Osteoblast (primary cell): ENCODE results near the gene NAA35. TPM values are rescaled to one million over a fixed set of nuclear protein-coding genes. Genes with fewer than 3 reads are reported as not detected.

Experiments
- DNase-seq: peaks from one replicate; pipeline ENCODE4 v3.0.0; 2011; ENCODE audit warnings: low spot score, mixed read lengths; ENCODE audit not compliant: insufficient read length; ENCODE audit errors: missing footprints
- H2AFZ ChIP-seq: 2 replicates; pipeline ENCODE4 v1.6.0; 2011; ENCODE audit warnings: mild to moderate bottlenecking, low read length
- H3K27ac ChIP-seq: 2 replicates; pipeline ENCODE4 v1.5.1; 2011; ENCODE audit warnings: mild to moderate bottlenecking, low read depth, low read length, moderate library complexity
- H3K27me3 ChIP-seq: 2 replicates; pipeline ENCODE4 v1.6.0; 2012; ENCODE audit warnings: mild to moderate bottlenecking, control low read depth, inconsistent platforms, low read length, moderate library complexity; ENCODE audit not compliant: insufficient read depth
- H3K36me3 ChIP-seq: 2 replicates; pipeline ENCODE4 v1.5.1; 2011; ENCODE audit warnings: mild to moderate bottlenecking, low read length, control low read depth, moderate library complexity; ENCODE audit not compliant: insufficient read depth
- H3K4me1 ChIP-seq: 2 replicates; pipeline ENCODE4 v1.5.1; 2011; ENCODE audit warnings: mild to moderate bottlenecking, low read length, control low read depth, moderate library complexity; ENCODE audit not compliant: insufficient read depth
- H3K4me2 ChIP-seq: 2 replicates; pipeline ENCODE4 v1.6.0; 2011; ENCODE audit warnings: mild to moderate bottlenecking, low read length; ENCODE audit not compliant: insufficient read depth
- H3K4me3 ChIP-seq: fragments of 200-600 bp; sonication (generic); 3 replicates; pipeline ENCODE4 v1.5.1; 2012; ENCODE audit warnings: mild to moderate bottlenecking, low read length, inconsistent platforms; ENCODE audit not compliant: insufficient read depth
- H3K79me2 ChIP-seq: 2 replicates; pipeline ENCODE4 v1.6.0; 2012; ENCODE audit warnings: mild to moderate bottlenecking, low read length, control low read depth, inconsistent platforms; ENCODE audit not compliant: insufficient read depth
- H3K9me3 ChIP-seq: 2 replicates; pipeline ENCODE4 v1.5.1; 2011; ENCODE audit warnings: low read depth, low read length, control low read depth
- H4K20me1 ChIP-seq: 2 replicates; pipeline ENCODE4 v1.6.0; 2012; ENCODE audit warnings: mild to moderate bottlenecking, low read length, control low read depth; ENCODE audit not compliant: insufficient read depth
- total RNA-seq: library from RNA; depleted of rRNA; stranded (reverse); fragments of >200 nt; gene quantifications from 2 replicates; pipeline ENCODE4 v1.2.3, GENCODE V29; 2012
- TF ChIP-seq, protein P1 (sequence below): IDR thresholded peaks from 2 replicates; pipeline ENCODE4 v1.5.1; 2011; ENCODE audit warnings: mild to moderate bottlenecking, low read depth, low read length, moderate library complexity; ENCODE audit errors: extremely low read depth

The NAA35 gene
- total RNA-seq, 1 donor, result 23.5 TPM

DNA sequence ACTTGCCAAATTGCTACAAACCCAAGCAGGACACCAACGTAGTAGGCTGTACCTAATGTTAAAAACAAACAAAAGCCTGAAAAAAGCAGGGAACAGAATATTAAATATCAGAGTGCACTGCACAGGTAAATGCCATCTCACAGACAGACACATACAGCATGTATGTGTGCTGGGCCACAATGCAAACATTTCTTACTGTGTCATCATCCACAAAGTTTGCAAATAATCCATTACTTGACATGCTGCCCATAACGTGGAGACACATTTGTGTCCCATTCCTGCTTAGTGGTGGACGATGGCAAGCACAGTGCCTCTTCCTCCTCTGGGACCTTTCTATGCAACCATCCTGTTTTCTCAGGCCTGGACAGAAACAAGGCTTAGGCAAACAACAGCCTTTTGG is 113.7 kb downstream of the NAA35 start:
- no peak for DNase-seq
- no peaks in the 10 kb centered on the region for H3K27me3 ChIP-seq
- H3K36me3 ChIP-seq, result no peaks in the 10 kb centered on the region
- no peak overlapping the region for H3K27ac ChIP-seq
- TF ChIP-seq, protein P1, sequence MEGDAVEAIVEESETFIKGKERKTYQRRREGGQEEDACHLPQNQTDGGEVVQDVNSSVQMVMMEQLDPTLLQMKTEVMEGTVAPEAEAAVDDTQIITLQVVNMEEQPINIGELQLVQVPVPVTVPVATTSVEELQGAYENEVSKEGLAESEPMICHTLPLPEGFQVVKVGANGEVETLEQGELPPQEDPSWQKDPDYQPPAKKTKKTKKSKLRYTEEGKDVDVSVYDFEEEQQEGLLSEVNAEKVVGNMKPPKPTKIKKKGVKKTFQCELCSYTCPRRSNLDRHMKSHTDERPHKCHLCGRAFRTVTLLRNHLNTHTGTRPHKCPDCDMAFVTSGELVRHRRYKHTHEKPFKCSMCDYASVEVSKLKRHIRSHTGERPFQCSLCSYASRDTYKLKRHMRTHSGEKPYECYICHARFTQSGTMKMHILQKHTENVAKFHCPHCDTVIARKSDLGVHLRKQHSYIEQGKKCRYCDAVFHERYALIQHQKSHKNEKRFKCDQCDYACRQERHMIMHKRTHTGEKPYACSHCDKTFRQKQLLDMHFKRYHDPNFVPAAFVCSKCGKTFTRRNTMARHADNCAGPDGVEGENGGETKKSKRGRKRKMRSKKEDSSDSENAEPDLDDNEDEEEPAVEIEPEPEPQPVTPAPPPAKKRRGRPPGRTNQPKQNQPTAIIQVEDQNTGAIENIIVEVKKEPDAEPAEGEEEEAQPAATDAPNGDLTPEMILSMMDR, result no peak
- H3K4me2 ChIP-seq, result no peak overlapping the region
- no peaks in the 10 kb centered on the region for H4K20me1 ChIP-seq
- peaks cover 6% of the 10 kb centered on the region for H3K79me2 ChIP-seq
- H3K4me3 ChIP-seq, result no peak overlapping the region
- no peaks in the 10 kb centered on the region for H3K4me1 ChIP-seq
- H2AFZ ChIP-seq, result no peak overlapping the region
- H3K9me3 ChIP-seq, result no peaks in the 10 kb centered on the region

DNA sequence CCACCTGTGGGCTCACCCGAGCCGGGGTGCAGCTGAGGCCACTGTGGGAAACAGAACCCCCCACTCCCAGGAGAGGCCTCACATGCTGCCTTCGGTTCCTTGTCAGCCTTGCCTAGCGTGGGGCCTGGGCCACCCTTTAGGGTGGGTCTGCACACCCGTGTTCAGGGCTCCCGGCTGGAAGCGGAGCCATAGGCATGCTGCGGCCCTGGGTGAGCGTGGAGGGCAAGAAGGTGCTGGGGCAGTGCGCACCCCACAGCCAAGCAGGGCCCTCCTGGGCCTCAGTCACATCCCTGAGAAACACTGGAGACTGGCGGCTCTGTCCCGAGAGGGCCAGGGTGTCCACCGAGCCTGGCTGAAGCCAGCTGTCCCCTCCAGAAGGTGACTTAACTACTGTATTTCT is 116.5 kb downstream of the NAA35 start:
- Histone ChIP-seq H4K20me1 (no peaks in the 10 kb centered on the region), H2AFZ (no peak overlapping the region), H3K4me3 (no peak overlapping the region), H3K36me3 (no peaks in the 10 kb centered on the region), H3K79me2 (peaks cover 6% of the 10 kb centered on the region), H3K27me3 (no peaks in the 10 kb centered on the region), H3K9me3 (no peaks in the 10 kb centered on the region), H3K4me2 (no peak overlapping the region), H3K4me1 (no peaks in the 10 kb centered on the region), H3K27ac (no peak overlapping the region)
- DNase-seq, result no peak
- TF ChIP-seq, protein P1, result no peak

DNA sequence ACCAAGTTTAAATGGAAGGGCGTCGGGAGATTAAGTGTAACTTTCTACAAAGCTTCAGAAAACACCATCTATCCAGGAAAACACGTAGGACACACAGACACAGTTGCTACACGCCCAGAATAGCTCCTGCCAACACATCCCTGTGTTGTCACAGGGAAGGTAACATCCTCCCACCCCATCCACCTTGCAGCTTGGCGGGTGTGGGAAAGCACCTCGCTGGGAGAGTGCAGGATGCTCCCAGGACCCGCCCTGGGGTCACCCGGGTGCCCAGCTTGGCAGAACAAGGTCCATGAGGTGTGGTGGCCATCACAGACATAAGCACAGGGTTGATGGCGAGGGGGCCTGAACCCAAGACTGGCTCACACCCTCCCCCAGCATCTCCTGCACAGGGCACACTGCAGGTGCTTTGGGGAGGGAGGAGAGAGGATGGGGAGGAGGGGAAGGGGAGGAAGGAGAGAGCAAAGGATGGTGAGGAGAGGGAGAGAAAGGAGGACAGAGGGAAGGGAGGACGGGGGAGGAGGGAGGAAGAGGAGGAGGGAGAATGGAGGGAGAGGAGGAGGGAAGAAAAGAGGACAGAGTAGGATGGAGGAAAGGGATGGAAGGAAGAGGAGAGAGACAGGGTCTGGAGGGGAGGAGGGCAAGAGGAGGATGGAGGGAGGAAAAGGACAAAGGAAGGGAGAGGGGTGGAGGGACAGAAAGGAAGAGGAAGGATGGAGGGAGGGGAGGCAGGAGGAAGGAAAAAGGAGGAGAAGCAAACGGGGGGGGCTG is 121.2 kb downstream of the NAA35 start:
- Histone ChIP-seq H3K4me3 (no peak overlapping the region), H3K9me3 (no peaks in the 10 kb centered on the region), H3K4me2 (no peak overlapping the region), H3K79me2 (no peaks in the 10 kb centered on the region), H3K27ac (no peak overlapping the region), H3K36me3 (no peaks in the 10 kb centered on the region), H3K4me1 (no peaks in the 10 kb centered on the region), H3K27me3 (no peaks in the 10 kb centered on the region), H4K20me1 (no peaks in the 10 kb centered on the region), H2AFZ (no peak overlapping the region)
- DNase-seq, result no peak
- TF ChIP-seq, protein P1, result no peak

DNA sequence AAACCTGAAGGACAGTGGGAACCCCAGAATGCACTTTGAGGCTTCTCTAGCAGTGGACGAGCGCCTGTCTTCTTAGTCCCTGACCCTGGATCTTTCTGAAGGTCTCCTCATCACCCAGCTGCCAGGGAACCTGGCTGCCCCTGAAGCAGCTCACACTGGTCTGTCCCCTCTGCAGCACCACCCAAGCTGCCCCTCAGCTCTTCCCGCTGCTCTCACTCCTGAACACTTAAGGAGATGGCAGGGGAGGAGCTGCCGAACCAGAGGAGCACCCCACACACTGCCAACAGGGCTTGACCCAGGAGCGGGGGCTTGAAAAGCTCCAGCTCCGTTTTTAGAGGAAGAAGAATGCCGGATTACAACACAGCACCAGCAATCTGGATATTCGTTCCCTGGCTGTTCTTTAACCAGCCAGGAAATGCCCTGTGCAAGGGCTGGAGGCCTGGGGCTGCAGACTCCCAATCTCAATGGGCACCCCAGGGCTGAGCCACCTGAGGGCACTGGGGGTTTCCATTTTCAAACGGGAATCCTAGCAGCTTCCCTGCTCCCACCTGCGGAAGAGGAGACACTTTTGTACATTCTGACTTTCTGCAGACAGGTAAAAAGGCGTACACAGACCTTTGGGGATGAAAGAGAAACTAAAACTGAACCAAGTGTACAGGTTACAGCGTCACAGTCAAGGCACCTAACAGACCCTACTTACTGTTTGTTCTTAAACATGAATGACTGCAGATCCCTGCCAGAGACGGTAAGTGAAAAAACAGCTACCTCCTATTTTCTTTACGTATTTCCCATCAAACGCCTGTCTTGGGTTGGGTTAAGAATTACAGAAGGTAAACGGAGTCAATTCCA is 122.1 kb downstream of the NAA35 start:
- Histone ChIP-seq H3K79me2 (no peaks in the 10 kb centered on the region), H3K4me1 (no peaks in the 10 kb centered on the region)

More for the DNA sequence above, 122.1 kb downstream of the NAA35 start:
- Histone ChIP-seq H3K4me3 (no peak overlapping the region), H3K36me3 (no peaks in the 10 kb centered on the region), H3K27me3 (no peaks in the 10 kb centered on the region), H3K27ac (no peak overlapping the region), H3K9me3 (no peaks in the 10 kb centered on the region), H2AFZ (no peak overlapping the region), H3K4me2 (no peak overlapping the region), H4K20me1 (no peaks in the 10 kb centered on the region)
- DNase-seq, result no peak
- TF ChIP-seq, protein P1, result no peak
